HG03139 (cell line): ENCODE results near the gene CCDC71L.

Experiments used
- ATAC-seq: cut with Tn5 transposase; IDR thresholded peaks from one replicate; pipeline ENCODE4 v1.9.1; 2021; ENCODE audit not compliant: unreplicated experiment

CCDC71L gene

GRCh38 chr7:106659166-106659962 is 1.6 kb downstream of the CCDC71L start:
- ATAC-seq, result no peak

- ATAC-seq, result no peak
Observed at GRCh38 chr7:106658316-106659165, 2.4 kb downstream of the CCDC71L start.

- ATAC-seq, result no peak
Observed at GRCh38 chr7:106657085-106657991, 3.6 kb downstream of the CCDC71L start.

- no peak for ATAC-seq
Observed at GRCh38 chr7:106655703-106656498, 5.1 kb downstream of the CCDC71L start.

GRCh38 chr7:106653488-106653887 is 7.5 kb downstream of the CCDC71L start:
- ATAC-seq, result no peak

GRCh38 chr7:106652909-106653308 is 8.0 kb downstream of the CCDC71L start:
- ATAC-seq, result no peak

- no peak for ATAC-seq
Observed at GRCh38 chr7:106652092-106652491, 8.9 kb downstream of the CCDC71L start.

GRCh38 chr7:106646256-106646655 is 14.7 kb downstream of the CCDC71L start:
- ATAC-seq, result no peak

GRCh38 chr7:106644999-106645398 is 16.0 kb downstream of the CCDC71L start:
- no peak for ATAC-seq

- ATAC-seq, result no peak
Observed at GRCh38 chr7:106643216-106644000, 17.6 kb downstream of the CCDC71L start.

GRCh38 chr7:106641416-106641815 is 19.5 kb downstream of the CCDC71L start:
- no peak for ATAC-seq

- ATAC-seq, result no peak
Observed at GRCh38 chr7:106640368-106641141, 20.4 kb downstream of the CCDC71L start.

- ATAC-seq, result no peak
Observed at GRCh38 chr7:106639476-106640334, 21.3 kb downstream of the CCDC71L start.

- ATAC-seq, result no peak
Observed at GRCh38 chr7:106635411-106635810, 25.5 kb downstream of the CCDC71L start.

GRCh38 chr7:106634958-106635357 is 26.0 kb downstream of the CCDC71L start:
- no peak for ATAC-seq

- no peak for ATAC-seq
Observed at GRCh38 chr7:106630648-106631047, 30.3 kb downstream of the CCDC71L start.

- ATAC-seq, result no peak
Observed at GRCh38 chr7:106629516-106629915, 31.4 kb downstream of the CCDC71L start.
